RWPE2 (cell line): ENCODE data around the gene SLC35D2.
A peak's percentile ranks its signal among the peaks of the same experiment; 100 is the strongest.
"Not testable (repeated sequence)": the region's sequence is repeated elsewhere in the genome, so short reads cannot be mapped to it uniquely, and the experiment has no call there.

Experiments used
- ATAC-seq: fragments of 200-7000 bp; cut with Tn5 transposase; 3 replicates; pipeline ENCODE4 v1.9.1; 2021; ENCODE audit warnings: low read depth
- DNase-seq: peaks from one replicate; pipeline ENCODE4 v3.0.0-alpha.2; 2020; ENCODE audit warnings: low spot score
- H3K27ac ChIP-seq: fragments of 450-650 bp; 2 replicates; pipeline ENCODE4 v1.5.1; 2017; ENCODE audit warnings: mild to moderate bottlenecking; ENCODE audit not compliant: poor library complexity, severe bottlenecking
- H3K27me3 ChIP-seq: fragments of 250-450 bp; sonication (Bioruptor Pico); 2 replicates; pipeline ENCODE4 v1.5.1; 2021; ENCODE audit warnings: mild to moderate bottlenecking, moderate library complexity; ENCODE audit not compliant: insufficient read depth, poor library complexity, severe bottlenecking
- H3K36me3 ChIP-seq: fragments of 250-450 bp; sonication (Bioruptor Pico); 2 replicates; pipeline ENCODE4 v1.5.1; 2020; ENCODE audit warnings: low read depth, mild to moderate bottlenecking, moderate library complexity
- H3K4me1 ChIP-seq: fragments of 250-450 bp; sonication (Bioruptor Pico); 2 replicates; pipeline ENCODE4 v1.5.1; 2021; ENCODE audit warnings: mild to moderate bottlenecking, moderate library complexity; ENCODE audit not compliant: insufficient read depth, poor library complexity, severe bottlenecking
- H3K4me3 ChIP-seq: fragments of 250-450 bp; sonication (Bioruptor Pico); 2 replicates; pipeline ENCODE4 v1.5.1; 2021; ENCODE audit warnings: mild to moderate bottlenecking, moderate library complexity; ENCODE audit not compliant: severe bottlenecking
- H3K9me3 ChIP-seq: fragments of 250-450 bp; sonication (Bioruptor Pico); 2 replicates; pipeline ENCODE4 v1.5.1; 2021; ENCODE audit warnings: mild to moderate bottlenecking, moderate library complexity; ENCODE audit not compliant: severe bottlenecking
- TF ChIP-seq, protein P1 (sequence below): fragments of 450-650 bp; IDR thresholded peaks from one replicate; pipeline ENCODE4 v1.5.1; 2017; ENCODE audit warnings: mild to moderate bottlenecking, moderate library complexity; ENCODE audit not compliant: poor library complexity, severe bottlenecking

SLC35D2 gene

DNA sequence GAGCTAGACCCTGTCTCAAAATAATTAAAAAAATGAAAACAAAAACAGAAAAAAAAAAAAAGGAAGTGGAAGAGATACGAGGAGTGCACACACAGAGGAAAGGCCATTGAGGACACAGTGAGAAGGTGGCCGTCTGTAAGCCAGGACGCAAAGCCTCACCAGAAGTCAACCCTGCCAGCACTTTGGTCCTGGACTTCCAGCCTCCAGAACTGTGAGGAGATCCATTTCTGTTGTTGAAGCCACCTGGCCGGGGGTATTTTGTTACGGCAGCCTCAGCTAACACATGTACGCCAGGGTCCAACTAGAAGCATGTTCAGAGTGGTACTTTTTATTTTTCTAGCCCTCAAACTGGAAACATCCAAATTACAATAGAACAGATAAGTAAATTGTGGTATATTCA lies 21.8 kb downstream of the SLC35D2 start:
- Histone ChIP-seq H3K4me3 (no peak overlapping the region), H3K36me3 (peaks cover 31% of the 10 kb centered on the region), H3K27me3 (no peaks in the 10 kb centered on the region), H3K9me3 (no peaks in the 10 kb centered on the region), H3K27ac (no peak overlapping the region), H3K4me1 (no peaks in the 10 kb centered on the region)
- TF ChIP-seq, protein P1, sequence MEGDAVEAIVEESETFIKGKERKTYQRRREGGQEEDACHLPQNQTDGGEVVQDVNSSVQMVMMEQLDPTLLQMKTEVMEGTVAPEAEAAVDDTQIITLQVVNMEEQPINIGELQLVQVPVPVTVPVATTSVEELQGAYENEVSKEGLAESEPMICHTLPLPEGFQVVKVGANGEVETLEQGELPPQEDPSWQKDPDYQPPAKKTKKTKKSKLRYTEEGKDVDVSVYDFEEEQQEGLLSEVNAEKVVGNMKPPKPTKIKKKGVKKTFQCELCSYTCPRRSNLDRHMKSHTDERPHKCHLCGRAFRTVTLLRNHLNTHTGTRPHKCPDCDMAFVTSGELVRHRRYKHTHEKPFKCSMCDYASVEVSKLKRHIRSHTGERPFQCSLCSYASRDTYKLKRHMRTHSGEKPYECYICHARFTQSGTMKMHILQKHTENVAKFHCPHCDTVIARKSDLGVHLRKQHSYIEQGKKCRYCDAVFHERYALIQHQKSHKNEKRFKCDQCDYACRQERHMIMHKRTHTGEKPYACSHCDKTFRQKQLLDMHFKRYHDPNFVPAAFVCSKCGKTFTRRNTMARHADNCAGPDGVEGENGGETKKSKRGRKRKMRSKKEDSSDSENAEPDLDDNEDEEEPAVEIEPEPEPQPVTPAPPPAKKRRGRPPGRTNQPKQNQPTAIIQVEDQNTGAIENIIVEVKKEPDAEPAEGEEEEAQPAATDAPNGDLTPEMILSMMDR: no peak
- ATAC-seq (no peak), DNase-seq (no peak)

DNA sequence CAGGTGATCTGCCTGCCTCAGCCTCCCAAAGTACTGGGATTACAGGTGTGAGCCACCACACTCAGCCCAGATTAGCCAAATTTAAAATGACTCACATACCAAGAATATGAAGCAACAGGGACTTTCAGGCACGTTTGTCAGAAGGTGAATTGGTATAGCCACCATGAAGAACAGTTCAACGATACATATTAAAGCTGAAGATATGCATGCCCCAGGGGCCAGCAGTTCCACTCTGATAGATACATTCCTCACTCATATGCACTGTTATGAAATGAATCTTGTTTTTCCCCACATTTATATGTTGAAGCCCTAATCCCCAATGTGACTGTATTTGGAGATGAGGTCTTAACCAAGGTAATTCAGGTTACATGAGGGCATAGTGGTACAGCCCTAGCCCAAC lies 22.5 kb downstream of the SLC35D2 start:
- Histone ChIP-seq H3K4me3 (no peak overlapping the region), H3K9me3 (no peaks in the 10 kb centered on the region), H3K27ac (no peak overlapping the region), H3K4me1 (no peaks in the 10 kb centered on the region), H3K27me3 (no peaks in the 10 kb centered on the region), H3K36me3 (peaks cover 33% of the 10 kb centered on the region)
- TF ChIP-seq, protein P1: no peak
- ATAC-seq (no peak), DNase-seq (no peak)

DNA sequence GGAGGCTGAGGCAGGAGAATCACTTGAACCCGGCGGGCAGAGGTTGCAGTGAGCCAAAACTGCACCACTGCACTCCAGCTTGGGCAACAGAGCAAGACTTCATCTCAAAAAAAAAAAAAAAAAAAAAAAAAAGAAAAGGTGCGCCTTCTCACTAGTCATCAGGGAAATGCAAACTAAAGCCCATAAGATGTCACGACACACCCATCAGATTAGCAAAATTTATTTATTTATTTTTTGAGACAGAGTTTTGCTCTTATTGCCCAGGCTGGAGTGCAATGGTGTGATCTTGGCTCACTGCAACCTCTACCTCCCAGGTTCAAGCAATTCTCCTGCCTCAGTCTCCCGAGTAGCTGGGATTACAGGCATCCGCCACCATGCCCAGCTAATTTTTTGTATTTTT lies 23.0 kb downstream of the SLC35D2 start:
- H3K4me1 ChIP-seq, H3K4me3 ChIP-seq, ATAC-seq, DNase-seq, H3K9me3 ChIP-seq, H3K27me3 ChIP-seq, H3K27ac ChIP-seq: not testable (repeated sequence)
- H3K36me3 ChIP-seq: peaks cover 33% of the 10 kb centered on the region

DNA sequence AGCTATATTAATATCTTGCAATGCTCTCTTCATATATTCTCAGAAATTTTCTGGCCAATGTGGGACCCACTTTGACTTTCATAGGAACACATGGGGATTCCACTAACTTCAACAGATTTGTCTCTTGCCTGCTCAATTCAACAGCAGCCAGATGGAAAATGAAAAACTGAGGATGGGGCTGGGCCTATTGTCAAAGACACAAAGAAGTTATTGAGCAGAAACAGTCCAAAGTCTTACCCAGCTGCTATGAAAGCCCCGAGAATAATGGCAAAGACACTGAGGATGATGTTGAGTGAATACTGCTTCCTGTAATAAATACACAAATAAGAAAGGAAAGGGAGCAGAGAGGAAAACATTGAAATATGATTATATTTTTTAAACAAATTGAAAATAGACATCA lies 32.6 kb downstream of the SLC35D2 start:
- Histone ChIP-seq H3K27ac (no peak overlapping the region), H3K36me3 (no peaks in the 10 kb centered on the region; the same call in 1 of the 2 replicates), H3K4me1 (no peaks in the 10 kb centered on the region), H3K27me3 (no peaks in the 10 kb centered on the region), H3K9me3 (peaks cover 4% of the 10 kb centered on the region), H3K4me3 (no peak overlapping the region)
- TF ChIP-seq, protein P1: no peak
- DNase-seq: no peak
- no peak for ATAC-seq

DNA sequence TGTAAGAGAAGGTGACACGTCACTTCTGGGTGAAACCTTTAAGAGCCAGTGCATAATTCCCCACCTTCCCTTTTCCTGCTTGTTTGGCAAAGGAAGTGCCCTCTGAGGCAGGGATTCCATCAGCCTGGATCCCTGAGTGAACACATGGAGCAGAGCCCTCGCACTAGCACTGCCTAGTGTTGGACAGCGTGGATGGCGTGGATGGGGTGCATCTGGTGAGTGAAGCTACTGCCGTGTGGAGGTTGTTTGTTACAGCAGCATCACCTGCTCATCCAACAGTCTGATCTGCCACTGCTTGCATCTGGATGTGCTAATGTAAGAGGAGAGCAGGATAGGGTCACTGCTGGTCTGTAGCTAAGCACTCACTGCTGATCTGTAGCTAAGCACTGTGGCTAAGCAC lies 35.2 kb downstream of the SLC35D2 start:
- no peak for ATAC-seq
- Histone ChIP-seq H3K4me1 (peaks cover 9% of the 10 kb centered on the region), H3K27ac (no peak overlapping the region), H3K9me3 (peaks cover 4% of the 10 kb centered on the region), H3K4me3 (no peak overlapping the region), H3K27me3 (no peaks in the 10 kb centered on the region), H3K36me3 (peaks cover 4% of the 10 kb centered on the region)
- DNase-seq: no peak
- TF ChIP-seq, protein P1: no peak

DNA sequence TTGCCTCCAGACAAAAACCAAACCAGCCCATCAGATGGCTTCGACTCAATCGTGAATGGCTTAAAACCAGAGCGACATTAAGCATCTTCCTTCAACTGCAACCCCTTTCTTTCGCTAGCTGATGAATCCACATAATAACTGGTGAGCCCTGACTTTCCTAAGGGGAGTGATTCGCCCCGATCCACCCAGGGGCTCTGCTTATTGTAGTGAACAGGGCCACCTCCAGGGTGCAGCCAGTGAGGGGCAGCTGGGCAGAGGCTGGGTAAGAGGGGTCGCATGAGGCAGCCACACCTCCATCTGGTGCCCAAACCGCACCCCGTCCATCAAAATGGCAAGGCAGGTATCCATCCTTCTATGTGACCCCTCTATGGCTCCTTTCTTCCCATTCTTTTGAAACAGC lies 38.0 kb downstream of the SLC35D2 start:
- ATAC-seq (no peak), DNase-seq (no peak)
- H3K27me3 ChIP-seq: no peaks in the 10 kb centered on the region
- peaks cover 4% of the 10 kb centered on the region; the same call in 1 of the 2 replicates for H3K36me3 ChIP-seq
- TF ChIP-seq, protein P1: no peak
- peaks cover 9% of the 10 kb centered on the region for H3K4me1 ChIP-seq
- H3K27ac ChIP-seq: peak overlapping the region; percentile 32
- no peaks in the 10 kb centered on the region for H3K9me3 ChIP-seq
- no peak overlapping the region for H3K4me3 ChIP-seq
